Erythroblast (primary cell): Measurements from ENCODE around the gene SPAG9.

Source experiments
- DNase-seq, 2 experiments: peaks; one replicate each; lab custom pipeline; 2025; lab: John Stamatoyannopoulos, UW
- GATA1 ChIP-seq: IDR thresholded peaks from 2 replicates; pipeline ENCODE4 v1.6.1; 2011; ENCODE audit warnings: low read depth, mild to moderate bottlenecking, control low read depth, low read length, moderate library complexity
- POLR2A ChIP-seq: IDR thresholded peaks from 2 replicates; pipeline ENCODE4 v1.6.1; 2011; ENCODE audit warnings: mild to moderate bottlenecking, low read length

Gene SPAG9

GRCh38 chr17:50957600-50958575, 162.8 kb downstream of the SPAG9 start:
- no peak for DNase-seq
- no peak for TF ChIP-seq POLR2A
- no peak for TF ChIP-seq GATA1

GRCh38 chr17:50956750-50957523, 163.7 kb downstream of the SPAG9 start:
- TF ChIP-seq GATA1 (no peak), POLR2A (no peak)
- peak; percentile 58 to 78 for DNase-seq

- DNase-seq = no peak
- TF ChIP-seq GATA1 (no peak), POLR2A (no peak)
These were observed 164.3 kb downstream of the SPAG9 start for GRCh38 chr17:50956409-50956749.

GRCh38 chr17:50955667-50956120, 165.0 kb downstream of the SPAG9 start:
- no peak for DNase-seq

GRCh38 chr17:50955160-50955559, 165.5 kb downstream of the SPAG9 start:
- no peak for TF ChIP-seq POLR2A
- TF ChIP-seq GATA1 = no peak
- DNase-seq = no peak

More at GRCh38 chr17:50955667-50956120, 165.0 kb downstream of the SPAG9 start:
- TF ChIP-seq POLR2A (no peak), GATA1 (no peak)

- TF ChIP-seq GATA1 = no peak
- TF ChIP-seq POLR2A = no peak
- DNase-seq = no peak
These were observed 166.0 kb downstream of the SPAG9 start for GRCh38 chr17:50954641-50955121.

GRCh38 chr17:50953831-50954601, 166.7 kb downstream of the SPAG9 start:
- peak in 1 of 2 experiments; percentile 22 for DNase-seq
- TF ChIP-seq GATA1 (no peak), POLR2A (no peak)

- DNase-seq = no peak
- TF ChIP-seq POLR2A = no peak
- no peak for TF ChIP-seq GATA1
These were observed 167.2 kb downstream of the SPAG9 start for GRCh38 chr17:50953518-50953830.

GRCh38 chr17:50952889-50953288, 167.8 kb downstream of the SPAG9 start:
- TF ChIP-seq POLR2A (no peak), GATA1 (no peak)
- no peak for DNase-seq

GRCh38 chr17:50952013-50952412, 168.7 kb downstream of the SPAG9 start:
- DNase-seq = peak in 1 of 2 experiments; percentile 17
- no peak for TF ChIP-seq POLR2A
- TF ChIP-seq GATA1 = no peak

GRCh38 chr17:50949989-50950877, 170.4 kb downstream of the SPAG9 start:
- TF ChIP-seq GATA1 (no peak), POLR2A (no peak)
- peak; percentile 71 to 87 for DNase-seq
